NCI-H2171 treated with DMSO at 0.1 percent for 48 hours (cell line): ENCODE measurements around the gene RSPH1.
"Not testable (repeated sequence)": the region's sequence is repeated elsewhere in the genome, so short reads cannot be mapped to it uniquely, and the experiment has no call there.

Experiments
- DNase-seq: peaks from one replicate; lab custom pipeline; 2025; lab: John Stamatoyannopoulos, UW

The RSPH1 gene

GRCh38 chr21:42486072-42486471, 10.0 kb downstream of the RSPH1 start:
- no peak for DNase-seq

GRCh38 chr21:42484966-42485365, 11.1 kb downstream of the RSPH1 start:
- DNase-seq: no peak

- no peak for DNase-seq
Measured at GRCh38 chr21:42481169-42481568, 14.9 kb downstream of the RSPH1 start.

- DNase-seq: no peak
Measured at GRCh38 chr21:42480736-42481135, 15.3 kb downstream of the RSPH1 start.

- DNase-seq: no peak
Measured at GRCh38 chr21:42479582-42479981, 16.4 kb downstream of the RSPH1 start.

- DNase-seq: no peak
Measured at GRCh38 chr21:42478504-42478903, 17.5 kb downstream of the RSPH1 start.

GRCh38 chr21:42476388-42477331, 19.4 kb downstream of the RSPH1 start:
- no peak for DNase-seq

- no peak for DNase-seq
Measured at GRCh38 chr21:42475526-42476387, 20.3 kb downstream of the RSPH1 start.

- no peak for DNase-seq
Measured at GRCh38 chr21:42475036-42475435, 21.0 kb downstream of the RSPH1 start.

GRCh38 chr21:42474043-42474831, 21.8 kb downstream of the RSPH1 start:
- peak; percentile 59 for DNase-seq

GRCh38 chr21:42473498-42474042, 22.5 kb downstream of the RSPH1 start:
- no peak for DNase-seq

- no peak for DNase-seq
Measured at GRCh38 chr21:42472521-42472920, 23.5 kb downstream of the RSPH1 start.

GRCh38 chr21:42471716-42472330, 24.2 kb downstream of the RSPH1 start:
- no peak for DNase-seq

- DNase-seq: no peak
Measured at GRCh38 chr21:42471206-42471605, 24.8 kb downstream of the RSPH1 start.

GRCh38 chr21:42469726-42470125, 26.3 kb downstream of the RSPH1 start:
- not testable (repeated sequence) for DNase-seq

- DNase-seq: no peak
Measured at GRCh38 chr21:42469272-42469671, 26.8 kb downstream of the RSPH1 start.

- DNase-seq: no peak
Measured at GRCh38 chr21:42468491-42469131, 27.4 kb downstream of the RSPH1 start.

- DNase-seq: no peak
Measured at GRCh38 chr21:42467140-42467983, 28.7 kb downstream of the RSPH1 start.

- DNase-seq: no peak
Measured at GRCh38 chr21:42466700-42467099, 29.3 kb downstream of the RSPH1 start.

GRCh38 chr21:42465803-42466127, 30.3 kb downstream of the RSPH1 start:
- DNase-seq: no peak
